HG02943 (cell line): ENCODE data around the gene DBX2.
"Not testable (repeated sequence)": the region's sequence is repeated elsewhere in the genome, so short reads cannot be mapped to it uniquely, and the experiment has no call there.

Experiments
- ATAC-seq: cut with Tn5 transposase; IDR thresholded peaks from one replicate; pipeline ENCODE4 v1.9.1; 2021; ENCODE audit warnings: mild to moderate bottlenecking, low read depth, moderate library complexity; ENCODE audit not compliant: unreplicated experiment

The DBX2 gene

DNA sequence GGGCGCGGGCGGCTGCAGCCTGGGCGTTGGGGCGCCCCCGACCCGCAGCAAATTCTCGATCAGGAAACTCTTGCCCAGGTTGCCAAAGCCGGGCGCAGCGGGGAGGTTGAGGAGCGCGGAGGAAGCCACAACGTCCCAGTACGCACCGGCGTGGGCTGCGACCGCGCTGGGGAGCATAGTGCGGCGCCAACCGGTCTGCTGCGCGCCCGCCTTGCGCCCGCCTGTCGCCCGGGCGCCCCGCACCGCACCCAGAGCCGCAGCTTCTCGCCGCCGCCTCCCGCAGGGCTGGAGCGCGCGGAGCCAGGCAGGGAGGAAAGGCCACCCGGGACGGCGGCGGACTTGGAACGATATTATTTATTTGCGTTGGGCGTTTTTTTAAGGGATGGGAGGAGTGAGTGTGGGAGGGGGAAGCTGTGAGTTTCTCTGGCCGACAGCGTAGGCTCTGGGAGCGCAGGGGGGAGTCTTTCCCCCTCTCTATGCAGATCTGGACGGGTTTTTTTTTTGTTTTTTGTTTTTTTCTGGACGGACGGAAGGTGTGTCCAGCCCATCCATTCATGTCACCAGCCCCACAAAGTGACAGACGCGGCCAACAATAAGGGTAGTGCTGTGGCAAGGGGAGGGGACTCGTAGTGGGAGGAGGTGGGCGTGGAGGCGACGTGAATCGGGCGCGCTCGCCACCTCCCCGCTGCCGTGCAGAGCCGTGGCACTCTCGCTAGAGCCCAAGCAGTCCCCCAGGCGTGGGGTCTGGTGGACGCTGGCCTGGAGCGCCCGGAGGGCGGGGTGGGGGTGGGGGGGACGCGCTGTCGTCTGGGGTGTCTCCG is at the start of gene DBX2:
Gene DBX2, minus strand, starts transcription at position 349 of the 821 bp plus-strand sequence. Its CDS starts 172 bp downstream, at position 177.
- ATAC-seq: no peak

DNA sequence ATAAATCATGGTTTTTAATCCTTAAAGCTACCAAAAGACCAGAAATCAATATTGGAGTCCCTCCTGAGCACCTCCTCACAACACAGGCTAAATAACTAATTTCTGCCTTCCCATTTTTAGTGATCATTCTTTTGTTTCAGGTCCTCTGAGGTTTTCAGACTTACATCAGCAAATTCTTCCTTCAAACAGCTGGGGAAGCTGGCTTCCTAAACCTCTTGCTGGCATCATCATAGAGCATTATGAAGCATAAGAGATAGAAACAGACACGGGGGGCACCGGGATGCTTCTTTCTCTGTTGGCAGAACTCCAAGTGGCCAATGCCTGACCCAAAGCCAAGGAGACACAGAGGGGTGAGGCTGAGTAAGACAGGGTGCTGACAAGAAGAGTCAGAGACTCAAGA is 47.9 kb upstream of the DBX2 start:
- ATAC-seq: no peak

GRCh38 chr12:45095417-45095816 is 44.5 kb upstream of the DBX2 start:
- ATAC-seq: not testable (repeated sequence)

DNA sequence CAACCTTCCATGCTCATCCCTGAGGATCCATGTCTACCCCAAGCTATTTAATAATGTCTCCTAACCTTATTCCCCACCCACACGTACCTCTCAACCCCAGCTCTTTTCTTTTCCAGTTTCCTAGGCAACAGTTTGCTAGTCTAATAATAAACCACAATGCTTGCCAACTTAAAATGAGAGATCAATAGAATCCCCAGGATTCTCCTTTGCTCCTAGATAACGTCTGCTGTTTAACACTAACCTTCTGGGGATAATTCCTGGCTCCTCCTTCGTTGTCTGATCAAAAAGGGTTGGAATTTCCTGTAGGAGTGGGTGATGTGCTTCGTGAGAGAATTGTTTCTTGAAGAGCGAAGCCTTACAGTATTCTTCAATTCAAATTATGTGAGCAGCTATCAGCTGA is 42.2 kb upstream of the DBX2 start:
- ATAC-seq: no peak

DNA sequence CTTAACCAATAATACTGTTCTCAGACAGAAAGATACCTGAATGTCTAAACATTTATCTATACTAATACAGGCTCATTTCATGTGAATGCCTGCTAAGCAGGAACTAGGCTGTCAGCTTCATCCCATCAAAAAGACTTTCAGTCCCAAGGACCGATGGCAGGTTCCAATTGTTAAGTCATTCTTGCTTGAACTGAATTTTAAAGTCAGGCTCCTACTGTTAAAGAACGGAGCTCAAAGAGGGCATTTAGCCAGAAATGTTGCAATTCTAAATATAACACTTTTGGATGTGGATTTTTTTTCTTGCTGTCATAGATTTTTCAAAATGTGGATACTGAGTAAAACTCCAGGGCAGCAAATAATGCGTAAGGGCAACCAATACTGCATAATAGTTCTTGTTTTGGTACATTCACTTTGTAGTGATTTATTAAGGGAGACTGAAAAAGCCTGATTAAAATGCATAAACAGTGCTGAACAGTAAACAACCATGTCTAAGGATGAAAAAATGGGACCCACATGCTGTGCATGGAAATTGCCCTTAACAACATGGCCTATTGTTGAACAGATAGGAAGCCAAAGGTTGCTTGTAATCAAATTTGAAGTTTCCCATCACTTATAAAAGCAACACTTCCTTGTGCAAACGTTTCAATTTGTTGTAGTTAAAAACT is 38.6 kb upstream of the DBX2 start:
- no peak for ATAC-seq

- no peak for ATAC-seq
These were observed 37.7 kb upstream of the DBX2 start for GRCh38 chr12:45088608-45089007.

DNA sequence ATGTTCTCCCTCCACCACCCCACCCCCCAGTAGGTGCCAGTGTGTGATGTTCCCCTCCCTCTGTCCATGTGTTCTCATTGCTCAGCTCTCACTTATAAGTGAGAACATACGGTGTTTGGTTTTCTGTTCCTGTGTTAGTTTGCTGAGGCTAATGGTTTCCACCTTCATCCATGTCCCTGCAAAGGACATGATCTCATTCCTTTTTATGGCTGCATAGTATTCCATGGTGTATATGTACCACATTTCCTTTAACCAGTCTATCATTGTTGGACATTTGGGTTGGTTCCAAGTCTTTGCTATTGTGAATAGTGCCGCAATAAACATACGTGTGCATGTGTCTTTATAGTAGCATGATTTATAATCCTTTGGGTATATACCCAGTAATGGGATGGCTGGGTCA is 33.3 kb upstream of the DBX2 start:
- ATAC-seq: not testable (repeated sequence)

DNA sequence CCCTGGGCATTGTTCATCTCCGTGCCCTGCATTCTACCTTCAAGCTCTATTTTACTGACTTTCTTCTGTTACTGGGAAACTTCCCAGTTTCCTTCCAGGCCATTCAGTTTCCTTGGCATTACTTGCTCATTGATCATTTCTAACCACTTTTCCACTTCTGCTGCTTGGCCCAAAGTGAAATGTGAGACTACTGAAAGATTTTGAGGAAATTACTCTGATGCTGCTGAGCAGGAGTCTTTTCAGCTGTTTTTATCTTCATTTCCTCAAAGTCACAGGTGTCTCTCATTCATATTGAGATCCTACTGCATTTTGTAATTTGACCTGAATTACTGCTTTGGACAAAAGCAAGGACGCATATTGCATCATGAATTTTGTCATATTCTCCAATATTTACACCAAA is 26.4 kb upstream of the DBX2 start:
- ATAC-seq: no peak

DNA sequence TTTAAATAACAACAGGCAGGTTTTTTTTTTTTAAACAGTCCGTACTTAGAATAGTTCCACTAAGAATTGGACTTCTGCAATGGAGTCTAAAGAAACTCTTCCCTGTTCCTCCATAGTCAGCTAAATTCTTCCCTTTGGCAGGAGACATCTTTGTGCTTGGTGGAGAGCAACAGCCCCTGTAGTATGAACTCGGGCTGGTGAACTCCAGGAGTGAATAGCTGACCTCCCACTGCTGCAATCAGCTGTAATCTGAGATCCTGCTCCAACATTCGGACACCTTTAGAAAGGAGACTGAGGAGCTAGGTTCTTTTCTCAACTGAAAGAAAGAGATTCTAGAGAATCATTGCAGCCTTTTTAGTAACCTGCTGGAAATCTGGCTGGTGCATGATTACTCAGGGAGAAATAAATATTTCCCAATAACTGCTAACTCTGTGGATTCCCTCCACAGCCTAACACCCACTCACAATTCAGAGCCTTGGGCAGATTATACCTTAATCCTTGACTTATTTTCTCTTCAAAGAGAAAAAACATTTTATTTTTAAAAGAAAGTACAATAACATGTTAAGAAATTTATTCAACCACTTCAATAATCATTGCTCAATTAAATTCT is 25.6 kb upstream of the DBX2 start:
- ATAC-seq: no peak

DNA sequence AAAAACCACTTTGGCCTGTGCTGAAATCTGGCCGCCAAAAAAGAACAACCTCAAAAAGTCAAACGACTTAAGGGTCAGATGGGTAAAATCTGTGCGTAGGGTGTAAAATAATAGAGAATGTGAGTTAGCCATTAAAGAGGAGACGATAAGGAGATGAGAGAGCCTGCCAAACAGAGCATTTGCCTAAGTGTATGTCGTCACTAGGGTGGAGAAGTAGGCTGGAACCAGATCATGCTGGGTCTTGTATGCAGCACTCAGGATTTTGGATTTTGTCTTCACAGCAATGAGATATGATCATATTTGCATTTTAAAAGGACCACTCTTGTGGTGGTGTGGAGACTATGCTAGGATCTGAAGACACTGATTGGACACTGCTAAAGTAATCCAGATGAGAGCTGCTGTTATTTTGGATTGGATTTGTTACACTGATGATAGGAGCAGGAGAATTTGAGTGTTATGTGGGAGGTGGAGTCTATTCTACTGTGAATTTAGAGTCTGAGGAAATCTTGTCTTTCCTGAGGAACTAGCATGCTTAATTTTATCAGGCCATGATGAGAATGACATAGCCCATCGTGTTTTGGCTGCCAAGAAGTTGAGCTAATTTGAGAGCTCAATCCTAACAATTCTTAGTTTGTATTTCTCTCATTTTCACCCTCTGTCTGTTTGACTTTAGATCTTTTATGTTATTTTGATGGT is 24.8 kb upstream of the DBX2 start:
- no peak for ATAC-seq

DNA sequence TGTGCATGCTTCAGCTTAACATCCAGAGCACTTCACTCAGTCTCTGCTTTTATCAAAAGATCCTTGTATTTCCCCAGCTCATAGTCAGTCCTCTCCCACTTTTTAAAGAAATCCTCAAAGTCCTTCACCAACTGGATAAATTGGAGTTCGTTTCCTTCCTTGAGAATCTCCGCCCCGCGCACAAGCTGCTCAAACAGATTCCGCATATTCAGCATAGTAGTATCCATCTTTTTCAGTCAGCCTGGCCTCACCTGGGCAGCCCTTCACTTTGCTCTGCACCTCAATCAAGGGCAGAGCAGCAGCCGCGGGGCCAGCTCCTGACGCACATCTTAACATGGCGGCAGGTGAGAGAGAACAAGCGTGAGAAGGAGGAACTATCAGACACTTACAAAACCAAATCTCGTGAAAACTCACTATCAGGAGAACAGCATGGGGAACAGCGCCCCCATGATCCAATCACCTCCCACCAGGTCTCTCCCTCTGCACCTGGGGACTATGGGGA is 14.3 kb upstream of the DBX2 start:
- ATAC-seq: no peak

DNA sequence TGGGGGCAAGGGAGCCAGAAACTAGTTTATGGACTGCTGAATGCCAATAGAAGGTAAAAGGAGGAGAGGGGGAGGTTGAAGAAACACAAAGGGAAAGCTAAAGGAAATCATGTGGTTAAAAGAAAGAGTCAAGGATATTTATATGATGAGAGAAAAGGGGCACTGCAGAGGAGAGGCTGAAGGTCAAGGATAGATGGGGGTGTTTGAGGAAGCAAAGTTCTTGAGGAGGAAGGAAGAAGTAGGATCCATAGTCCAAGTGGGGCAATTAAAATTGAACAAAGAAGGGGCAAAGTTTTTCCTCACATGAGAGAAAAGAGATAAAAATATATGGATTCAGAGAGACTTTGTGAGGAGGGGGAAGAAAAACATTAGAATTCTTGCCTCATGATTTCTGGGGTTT is 10.1 kb upstream of the DBX2 start:
- no peak for ATAC-seq

DNA sequence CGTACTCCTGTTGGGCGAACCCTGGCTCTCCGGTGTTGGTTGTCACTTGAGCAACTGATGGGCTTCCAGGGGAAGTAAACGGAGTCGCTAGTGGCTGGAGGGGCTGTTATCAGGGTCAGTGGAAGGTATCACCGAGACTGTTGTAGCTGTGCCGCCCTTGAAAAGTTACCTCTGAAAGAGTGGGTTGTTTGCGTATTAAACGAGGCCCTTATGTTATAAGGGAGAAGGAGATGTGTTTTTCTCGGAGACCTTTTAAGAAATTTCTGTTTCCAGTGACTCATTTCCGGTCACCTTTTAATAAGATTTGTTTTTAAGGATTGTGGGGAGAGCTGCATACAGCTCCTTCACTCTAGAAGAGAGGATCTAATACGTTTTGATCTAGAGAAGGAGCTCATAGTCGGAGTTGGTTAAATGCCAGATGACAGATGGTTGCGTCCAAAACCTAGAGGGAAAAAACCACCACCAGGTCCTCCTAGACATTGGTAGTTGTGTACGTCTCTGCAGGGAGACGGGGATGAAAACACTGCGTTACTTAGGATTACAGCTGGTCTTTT is 750 bp upstream of the DBX2 start:
- ATAC-seq: no peak

- no peak for ATAC-seq
These were observed 768 bp downstream of the DBX2 start for GRCh38 chr12:45049912-45050750.

DNA sequence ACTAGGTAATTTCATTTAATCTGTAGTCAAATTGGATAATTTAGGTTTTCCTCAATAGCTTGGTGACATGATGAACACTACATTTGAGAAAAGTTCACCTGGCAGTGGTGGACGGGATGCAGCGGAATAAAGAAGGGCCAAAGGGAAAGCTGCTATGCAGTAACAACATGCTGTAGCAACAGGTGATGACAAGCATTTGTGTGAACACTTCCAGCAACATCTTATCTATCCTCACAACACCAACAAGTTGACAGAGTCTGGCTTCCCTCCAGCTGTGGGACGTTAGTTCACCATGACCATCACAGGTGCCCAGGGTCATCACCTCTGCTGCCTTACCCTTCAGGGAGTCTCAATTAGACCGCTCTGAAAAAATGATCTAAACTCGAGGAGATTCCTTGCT is 8.3 kb downstream of the DBX2 start:
- ATAC-seq: no peak

- no peak for ATAC-seq
These were observed 9.9 kb downstream of the DBX2 start for GRCh38 chr12:45040977-45041376.

DNA sequence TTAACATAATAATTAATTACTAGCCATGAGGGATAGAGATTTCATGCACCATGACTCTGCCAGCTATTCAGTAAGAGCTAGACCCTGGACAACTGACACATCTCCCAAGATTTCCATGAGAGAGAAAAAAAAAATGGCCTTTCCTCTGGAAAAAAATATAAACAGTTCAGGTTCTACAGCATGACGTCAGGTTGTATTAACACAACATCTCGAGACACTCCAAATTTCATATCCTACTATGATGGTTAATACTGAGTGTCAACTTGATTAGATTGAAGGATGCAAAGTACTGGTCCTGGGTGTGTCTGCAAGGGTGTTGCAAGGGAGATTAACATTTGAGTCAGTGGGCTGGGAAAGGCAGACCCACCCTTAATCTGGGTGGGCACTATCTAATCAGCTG is 11.1 kb downstream of the DBX2 start:
- ATAC-seq: no peak

GRCh38 chr12:45034861-45035265 is 16.0 kb downstream of the DBX2 start:
- no peak for ATAC-seq

- no peak for ATAC-seq
These were observed 33.0 kb downstream of the DBX2 start for GRCh38 chr12:45017916-45018315.

DNA sequence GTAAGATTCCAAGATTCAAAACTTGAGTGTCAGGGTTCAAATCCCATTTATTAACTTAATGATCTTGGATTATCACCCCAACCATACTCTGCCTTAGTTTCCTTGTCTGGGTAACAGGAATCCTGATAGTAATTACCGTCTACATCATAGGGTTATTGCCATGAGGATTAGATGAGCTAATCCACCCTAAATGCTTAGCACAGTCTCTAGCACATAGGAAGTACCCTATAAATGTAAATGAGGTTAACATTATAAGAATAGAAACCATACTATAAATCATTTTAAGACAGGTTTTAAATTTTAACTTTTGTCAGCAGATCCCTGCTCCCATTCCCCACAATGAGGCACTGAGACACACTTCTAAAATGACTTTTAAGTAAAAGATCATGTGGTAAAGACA is 36.5 kb downstream of the DBX2 start:
- no peak for ATAC-seq
